HEK293 (cell line): Measurements from ENCODE around the gene NUP210.

ENCODE experiments used
- KLF10 ChIP-seq: fragments of 450-650 bp; IDR thresholded peaks from 2 replicates; pipeline ENCODE4 v1.5.1; 2018; ENCODE audit warnings: missing biosample characterization, mild to moderate bottlenecking, missing genetic modification characterization
- SP2 ChIP-seq: fragments of 450-650 bp; formaldehyde crosslinking; IDR thresholded peaks from 2 replicates; pipeline ENCODE4 v1.5.1; 2016; ENCODE audit warnings: missing biosample characterization, missing genetic modification characterization
- ZBTB26 ChIP-seq: fragments of 450-650 bp; formaldehyde crosslinking; optimal IDR thresholded peaks from 2 replicates; pipeline ENCODE3; 2016; ENCODE audit warnings: missing biosample characterization, mild to moderate bottlenecking, missing genetic modification characterization
- ZNF302 ChIP-seq: fragments of 450-650 bp; formaldehyde crosslinking; IDR thresholded peaks from 2 replicates; pipeline ENCODE4 v1.5.1; 2016; ENCODE audit warnings: missing biosample characterization, missing genetic modification characterization, low read depth
- ZNF416 ChIP-seq: fragments of 450-650 bp; formaldehyde crosslinking; IDR thresholded peaks from 2 replicates; pipeline ENCODE4 v1.5.1; 2016; ENCODE audit warnings: missing biosample characterization, missing genetic modification characterization
- ZNF571 ChIP-seq: fragments of 450-650 bp; formaldehyde crosslinking; IDR thresholded peaks from 2 replicates; pipeline ENCODE4 v1.5.0; 2017; ENCODE audit warnings: missing biosample characterization, missing genetic modification characterization
- ZXDB ChIP-seq: fragments of 450-650 bp; formaldehyde crosslinking; IDR thresholded peaks from 2 replicates; pipeline ENCODE4 v1.5.1; 2016; ENCODE audit warnings: missing biosample characterization, missing genetic modification characterization
- TF ChIP-seq, protein P1 (sequence below): fragments of 450-650 bp; formaldehyde crosslinking; IDR thresholded peaks from 2 replicates; pipeline ENCODE4 v1.5.1; 2016; ENCODE audit warnings: missing biosample characterization, missing genetic modification characterization
- TF ChIP-seq, protein P2 (sequence below): fragments of 450-650 bp; formaldehyde crosslinking; IDR thresholded peaks from 2 replicates; pipeline ENCODE4 v1.5.1; 2016; ENCODE audit warnings: missing biosample characterization, missing genetic modification characterization

GRCh38 chr3:13359916-13360315 is 60.2 kb downstream of the NUP210 start:
- TF ChIP-seq ZXDB (tag by site-specific recombination) (no peak), ZBTB26 (tag by site-specific recombination) (no peak), SP2 (tag by site-specific recombination) (no peak), ZNF416 (tag by site-specific recombination) (no peak), KLF10 (no peak), ZNF302 (no peak), ZNF571 (tag by site-specific recombination) (no peak)
- TF ChIP-seq, protein P1, sequence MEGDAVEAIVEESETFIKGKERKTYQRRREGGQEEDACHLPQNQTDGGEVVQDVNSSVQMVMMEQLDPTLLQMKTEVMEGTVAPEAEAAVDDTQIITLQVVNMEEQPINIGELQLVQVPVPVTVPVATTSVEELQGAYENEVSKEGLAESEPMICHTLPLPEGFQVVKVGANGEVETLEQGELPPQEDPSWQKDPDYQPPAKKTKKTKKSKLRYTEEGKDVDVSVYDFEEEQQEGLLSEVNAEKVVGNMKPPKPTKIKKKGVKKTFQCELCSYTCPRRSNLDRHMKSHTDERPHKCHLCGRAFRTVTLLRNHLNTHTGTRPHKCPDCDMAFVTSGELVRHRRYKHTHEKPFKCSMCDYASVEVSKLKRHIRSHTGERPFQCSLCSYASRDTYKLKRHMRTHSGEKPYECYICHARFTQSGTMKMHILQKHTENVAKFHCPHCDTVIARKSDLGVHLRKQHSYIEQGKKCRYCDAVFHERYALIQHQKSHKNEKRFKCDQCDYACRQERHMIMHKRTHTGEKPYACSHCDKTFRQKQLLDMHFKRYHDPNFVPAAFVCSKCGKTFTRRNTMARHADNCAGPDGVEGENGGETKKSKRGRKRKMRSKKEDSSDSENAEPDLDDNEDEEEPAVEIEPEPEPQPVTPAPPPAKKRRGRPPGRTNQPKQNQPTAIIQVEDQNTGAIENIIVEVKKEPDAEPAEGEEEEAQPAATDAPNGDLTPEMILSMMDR, result no peak
- TF ChIP-seq, protein P2, sequence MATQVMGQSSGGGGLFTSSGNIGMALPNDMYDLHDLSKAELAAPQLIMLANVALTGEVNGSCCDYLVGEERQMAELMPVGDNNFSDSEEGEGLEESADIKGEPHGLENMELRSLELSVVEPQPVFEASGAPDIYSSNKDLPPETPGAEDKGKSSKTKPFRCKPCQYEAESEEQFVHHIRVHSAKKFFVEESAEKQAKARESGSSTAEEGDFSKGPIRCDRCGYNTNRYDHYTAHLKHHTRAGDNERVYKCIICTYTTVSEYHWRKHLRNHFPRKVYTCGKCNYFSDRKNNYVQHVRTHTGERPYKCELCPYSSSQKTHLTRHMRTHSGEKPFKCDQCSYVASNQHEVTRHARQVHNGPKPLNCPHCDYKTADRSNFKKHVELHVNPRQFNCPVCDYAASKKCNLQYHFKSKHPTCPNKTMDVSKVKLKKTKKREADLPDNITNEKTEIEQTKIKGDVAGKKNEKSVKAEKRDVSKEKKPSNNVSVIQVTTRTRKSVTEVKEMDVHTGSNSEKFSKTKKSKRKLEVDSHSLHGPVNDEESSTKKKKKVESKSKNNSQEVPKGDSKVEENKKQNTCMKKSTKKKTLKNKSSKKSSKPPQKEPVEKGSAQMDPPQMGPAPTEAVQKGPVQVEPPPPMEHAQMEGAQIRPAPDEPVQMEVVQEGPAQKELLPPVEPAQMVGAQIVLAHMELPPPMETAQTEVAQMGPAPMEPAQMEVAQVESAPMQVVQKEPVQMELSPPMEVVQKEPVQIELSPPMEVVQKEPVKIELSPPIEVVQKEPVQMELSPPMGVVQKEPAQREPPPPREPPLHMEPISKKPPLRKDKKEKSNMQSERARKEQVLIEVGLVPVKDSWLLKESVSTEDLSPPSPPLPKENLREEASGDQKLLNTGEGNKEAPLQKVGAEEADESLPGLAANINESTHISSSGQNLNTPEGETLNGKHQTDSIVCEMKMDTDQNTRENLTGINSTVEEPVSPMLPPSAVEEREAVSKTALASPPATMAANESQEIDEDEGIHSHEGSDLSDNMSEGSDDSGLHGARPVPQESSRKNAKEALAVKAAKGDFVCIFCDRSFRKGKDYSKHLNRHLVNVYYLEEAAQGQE, result no peak
